Superior temporal gyrus (tissue), 1 donor: Measurements from ENCODE around the gene SLC36A2.

ENCODE experiments used
- DNase-seq: peaks from one replicate; pipeline ENCODE4 v3.0.0-alpha.2; 2016; ENCODE audit errors: extremely low spot score

SLC36A2 gene

DNA sequence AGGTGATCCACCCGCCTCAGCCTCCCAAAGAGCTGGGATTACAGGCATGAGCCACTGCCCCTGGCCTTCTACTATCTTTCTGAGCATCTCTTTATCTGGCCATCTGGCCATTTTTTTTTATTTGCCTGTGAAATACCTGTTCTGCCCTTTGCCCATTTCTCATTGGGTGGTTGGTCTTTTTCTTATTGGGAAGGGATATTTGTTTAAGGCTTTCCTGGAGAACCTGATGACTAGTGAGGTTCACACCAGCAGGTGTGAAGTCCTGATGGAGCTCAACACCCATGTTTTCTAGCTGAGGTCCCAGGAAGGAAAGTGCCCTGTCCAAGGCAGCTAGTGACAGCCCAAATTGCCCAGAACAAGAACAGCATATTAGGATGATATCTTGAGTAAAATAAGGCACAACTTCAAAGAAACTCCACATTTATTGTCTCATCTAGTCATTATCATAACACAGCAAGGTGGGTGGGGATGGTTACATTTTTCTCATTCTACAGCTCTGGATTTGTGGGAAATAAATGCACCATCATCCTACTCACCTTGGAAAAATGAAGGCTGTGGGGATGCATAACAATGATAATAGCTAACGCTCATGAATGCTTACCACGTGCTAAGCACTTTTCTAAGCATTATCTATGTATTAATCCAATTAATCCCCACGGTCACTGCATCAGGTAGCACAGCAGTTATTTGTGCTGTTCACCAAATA lies 64.1 kb downstream of the SLC36A2 start:
- no peak for DNase-seq

DNA sequence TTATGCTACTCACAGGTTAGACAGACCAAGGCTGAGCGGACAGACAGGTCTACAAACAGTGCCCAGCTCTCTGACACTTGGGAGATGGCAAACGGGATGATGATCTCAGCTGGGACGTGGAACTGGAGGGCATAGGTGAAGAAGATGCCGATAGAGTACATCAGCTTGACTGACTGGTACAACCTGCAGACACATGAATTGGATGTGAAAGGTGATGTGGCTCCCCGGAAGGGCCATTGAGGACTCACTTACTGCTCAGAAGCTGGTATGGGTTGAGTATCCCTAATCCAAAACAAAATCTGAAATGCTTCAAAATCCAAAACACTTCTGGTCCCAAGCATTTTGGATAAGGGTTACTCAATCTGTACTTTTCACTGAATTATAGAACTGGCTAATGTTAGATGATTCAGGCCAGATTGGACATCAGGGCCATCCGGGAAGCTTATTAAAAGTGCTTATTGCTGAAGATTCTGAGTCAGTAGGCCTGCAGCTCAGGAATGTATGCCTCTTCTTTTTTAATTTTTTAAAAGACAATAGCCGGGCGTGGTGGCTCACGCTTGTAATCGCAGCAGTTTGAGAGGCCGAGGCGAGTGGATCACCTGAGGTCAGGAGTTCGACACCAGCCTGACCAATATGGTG lies 66.2 kb downstream of the SLC36A2 start:
- DNase-seq: no peak

DNA sequence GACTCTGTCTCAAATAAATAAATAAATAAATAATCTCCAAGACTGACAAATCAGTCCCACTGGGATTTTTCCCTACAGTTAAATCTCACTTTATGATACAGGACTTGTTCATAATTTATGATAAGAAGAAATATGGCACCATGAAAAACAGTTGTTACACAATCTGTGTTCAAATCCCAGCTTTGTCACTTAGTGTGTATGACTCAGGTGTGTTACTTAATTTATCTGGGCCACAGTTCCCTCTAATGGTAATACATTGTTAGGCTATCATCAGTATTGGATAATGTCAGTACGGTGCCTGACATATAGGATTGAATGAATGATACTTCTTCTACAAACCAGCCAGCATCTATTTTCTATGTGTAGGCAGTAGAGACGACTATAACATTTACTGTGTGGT lies 66.9 kb downstream of the SLC36A2 start:
- DNase-seq: no peak

DNA sequence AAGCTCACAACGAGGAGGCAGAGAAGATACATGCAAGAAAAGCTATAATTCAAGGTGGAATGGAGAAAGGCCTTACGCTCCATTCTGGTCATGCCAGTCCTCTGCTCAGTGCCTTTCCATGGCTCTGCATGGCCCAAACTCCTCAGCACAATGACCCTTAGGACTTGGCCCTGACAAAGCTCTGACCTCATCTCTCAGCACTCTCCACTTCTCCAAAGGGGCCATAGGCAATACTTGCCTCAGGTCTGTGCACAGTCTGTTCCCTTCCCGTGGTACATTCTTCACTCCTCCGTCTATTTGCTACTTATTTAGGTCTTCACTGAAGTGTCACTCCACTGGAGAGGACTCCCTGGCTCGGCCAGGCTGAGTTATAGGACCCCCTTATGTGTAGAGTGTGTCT lies 68.5 kb downstream of the SLC36A2 start:
- no peak for DNase-seq

DNA sequence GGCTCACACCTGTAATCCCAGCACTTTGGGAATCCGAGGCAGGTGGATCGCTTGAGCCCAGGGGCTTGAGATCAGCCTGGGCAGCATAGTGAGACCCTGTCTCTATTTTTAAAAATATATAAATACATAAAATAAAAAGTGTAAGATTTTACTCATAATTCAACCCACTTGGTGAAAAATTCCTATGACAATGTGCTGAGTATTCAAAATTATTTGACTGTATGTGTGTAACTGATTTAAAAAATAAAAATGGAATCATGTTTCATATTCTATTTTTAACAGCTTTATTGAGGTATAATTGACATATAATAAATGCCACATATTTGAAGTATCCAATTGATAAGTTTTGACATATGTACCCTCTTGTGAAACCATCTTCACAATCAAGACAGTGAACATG lies 71.6 kb downstream of the SLC36A2 start:
- DNase-seq: no peak

DNA sequence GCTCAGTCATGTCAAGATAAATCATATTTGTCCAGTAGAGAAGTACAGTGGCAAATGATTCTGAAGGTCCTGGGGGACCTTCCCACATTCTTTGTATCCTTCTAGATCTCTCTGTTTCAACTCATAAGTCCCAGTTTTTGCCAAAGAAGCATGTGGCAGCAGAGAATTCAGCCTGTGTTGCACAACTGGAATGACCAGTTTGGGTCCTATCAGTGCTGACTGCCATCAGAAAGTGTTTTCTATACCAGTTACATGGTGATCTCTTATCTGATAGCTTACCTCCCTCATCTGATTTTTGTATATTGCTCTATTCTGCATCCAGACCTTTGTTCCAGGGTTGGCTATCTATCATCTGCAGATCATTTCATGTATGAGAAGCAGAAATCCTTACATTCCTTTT lies 72.7 kb downstream of the SLC36A2 start:
- no peak for DNase-seq

DNA sequence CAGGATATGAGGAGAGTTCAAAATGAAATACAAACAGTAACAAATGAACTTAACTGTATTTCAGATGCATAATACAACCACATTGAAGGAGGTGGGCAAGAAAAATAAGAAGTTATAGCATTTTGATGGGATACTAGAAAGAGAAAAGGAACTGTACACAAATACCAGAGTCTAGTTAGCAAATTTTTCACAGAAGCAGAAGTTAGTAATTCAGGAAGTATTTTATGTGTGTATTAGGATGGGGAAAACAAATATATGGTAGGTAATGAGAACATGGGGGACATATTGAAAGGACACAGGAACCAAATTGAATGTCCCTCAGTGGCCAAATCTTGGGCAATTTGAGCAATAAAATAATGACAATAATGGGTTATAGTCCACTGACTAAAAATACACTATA lies 76.0 kb downstream of the SLC36A2 start:
- no peak for DNase-seq

DNA sequence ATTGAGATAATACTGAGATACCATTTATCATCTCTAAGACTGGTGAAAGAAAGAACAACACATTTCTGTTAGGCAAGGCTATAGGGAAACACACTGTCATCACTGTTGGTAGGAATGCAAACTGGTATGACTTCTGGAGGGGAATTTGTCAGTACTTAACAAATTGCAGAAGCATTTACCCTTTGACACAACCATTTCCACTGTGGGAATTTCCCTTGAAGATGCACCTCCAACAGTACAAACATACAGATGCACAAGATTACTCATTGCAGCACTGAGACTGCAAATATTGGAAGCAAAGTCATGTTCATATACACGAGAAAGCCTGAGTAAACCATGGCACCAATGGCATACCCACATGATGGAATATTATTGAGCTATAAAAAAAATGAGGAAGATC lies 76.8 kb downstream of the SLC36A2 start:
- no peak for DNase-seq

DNA sequence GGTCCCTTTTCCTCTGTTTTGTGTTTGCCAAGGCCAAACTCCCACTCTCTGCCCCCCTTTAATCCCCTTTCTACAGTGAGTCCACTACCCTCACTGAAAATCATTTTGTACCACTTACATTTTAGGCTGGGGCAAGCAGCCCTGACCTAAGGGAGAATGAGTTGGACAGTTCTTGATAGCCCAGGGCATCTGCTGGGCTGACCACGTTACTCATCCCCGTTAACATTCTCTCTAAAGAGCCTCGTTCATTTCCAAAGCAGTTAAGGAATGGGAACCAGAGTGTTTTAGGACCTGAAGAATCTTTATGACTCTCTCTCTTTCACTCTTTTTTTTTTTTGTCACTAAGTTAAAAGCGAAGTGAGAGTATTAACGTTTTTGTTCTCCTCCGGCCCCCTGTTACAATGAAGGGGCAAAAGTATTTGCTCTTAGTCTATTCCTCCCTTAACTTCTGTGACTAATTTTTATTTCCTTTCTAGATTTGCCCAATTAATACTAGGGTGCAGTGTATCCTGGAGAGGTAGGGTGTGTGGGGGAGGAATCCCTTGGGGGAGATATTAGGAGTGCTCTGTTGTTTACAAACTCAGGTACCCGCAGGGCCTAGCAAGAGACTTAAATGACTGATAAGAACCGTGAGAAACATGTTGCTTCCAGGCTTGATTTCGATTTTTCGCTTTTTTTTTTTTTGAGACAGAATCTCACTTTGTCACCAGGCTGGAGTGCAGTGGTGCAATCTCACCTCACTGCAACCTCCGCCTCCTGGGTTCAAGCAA lies 79.7 kb downstream of the SLC36A2 start:
- DNase-seq: no peak
